ENCODE results near the gene SMYD2. TPM values are rescaled to one million over a fixed set of nuclear protein-coding genes. Genes with fewer than 3 reads are reported as not detected.
A peak's percentile ranks its signal among the peaks of the same experiment; 100 is the strongest.

SMYD2 gene
- total RNA-seq, 1 donor from 2014 or later = 63.2 TPM

- H3K36me3 ChIP-seq (ENCODE audit: control insufficient read depth in 3 of 3, insufficient read depth in 3 of 3, low read length in 3 of 3) = peaks cover 0 to 5% (median 0%) of the 10 kb centered on the region in 3 donors
- H3K9ac ChIP-seq (ENCODE audit: low read depth in 1 of 3, low read length in 3 of 3) = no peak overlapping the region
- H3K4me1 ChIP-seq (ENCODE audit: control insufficient read depth in 3 of 3, insufficient read depth in 3 of 3, low read length in 3 of 3) = peaks cover 7 to 11% (median 7%) of the 10 kb centered on the region in 3 donors
- H3K9me3 ChIP-seq (ENCODE audit: control insufficient read depth in 3 of 3, low read length in 3 of 3) = no peaks in the 10 kb centered on the region
- no peak overlapping the region for H3K4me3 ChIP-seq (ENCODE audit: low read length in 3 of 3)
- H3K27ac ChIP-seq (ENCODE audit: low read depth, low read length) = no peak overlapping the region
- no peaks in the 10 kb centered on the region for H3K27me3 ChIP-seq (ENCODE audit: control insufficient read depth in 3 of 3, insufficient read depth in 3 of 3, low read length in 3 of 3)
These were observed 56.6 kb downstream of the SMYD2 start for GRCh38 chr1:214337511-214337910.

DNA sequence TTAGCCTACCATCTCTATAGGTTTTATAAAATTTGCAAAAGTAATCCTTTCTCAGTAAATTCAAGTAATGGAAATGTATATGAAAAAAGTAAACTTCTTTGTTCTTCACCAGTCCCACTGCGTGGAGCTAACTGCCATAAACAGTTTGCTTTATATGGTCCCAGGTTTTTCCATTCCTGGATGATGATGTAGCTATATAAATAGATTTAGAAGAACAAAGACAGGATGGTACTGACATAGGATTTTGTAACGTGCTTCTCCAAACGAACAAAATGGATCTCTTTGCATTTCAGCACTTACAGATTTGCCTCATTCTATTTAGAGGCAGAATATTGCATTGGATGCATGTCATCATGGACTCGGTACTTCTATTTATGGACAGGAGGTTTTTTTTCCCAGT lies 57.3 kb downstream of the SMYD2 start:
- Histone ChIP-seq H3K9me3 (ENCODE audit: control insufficient read depth in 3 of 3, low read length in 3 of 3) (no peaks in the 10 kb centered on the region), H3K27me3 (ENCODE audit: control insufficient read depth in 3 of 3, insufficient read depth in 3 of 3, low read length in 3 of 3) (no peaks in the 10 kb centered on the region), H3K36me3 (ENCODE audit: control insufficient read depth in 3 of 3, insufficient read depth in 3 of 3, low read length in 3 of 3) (peaks cover 0 to 5% (median 0%) of the 10 kb centered on the region in 3 donors), H3K4me1 (ENCODE audit: control insufficient read depth in 3 of 3, insufficient read depth in 3 of 3, low read length in 3 of 3) (peaks cover 7 to 9% (median 7%) of the 10 kb centered on the region in 3 donors), H3K27ac (ENCODE audit: low read depth, low read length) (no peak overlapping the region), H3K4me3 (ENCODE audit: low read length in 3 of 3) (peak overlapping the region in 1 of 3 donors; percentile 24), H3K9ac (ENCODE audit: low read depth in 1 of 3, low read length in 3 of 3) (peak overlapping the region in 1 of 3 donors; percentile 44)

DNA sequence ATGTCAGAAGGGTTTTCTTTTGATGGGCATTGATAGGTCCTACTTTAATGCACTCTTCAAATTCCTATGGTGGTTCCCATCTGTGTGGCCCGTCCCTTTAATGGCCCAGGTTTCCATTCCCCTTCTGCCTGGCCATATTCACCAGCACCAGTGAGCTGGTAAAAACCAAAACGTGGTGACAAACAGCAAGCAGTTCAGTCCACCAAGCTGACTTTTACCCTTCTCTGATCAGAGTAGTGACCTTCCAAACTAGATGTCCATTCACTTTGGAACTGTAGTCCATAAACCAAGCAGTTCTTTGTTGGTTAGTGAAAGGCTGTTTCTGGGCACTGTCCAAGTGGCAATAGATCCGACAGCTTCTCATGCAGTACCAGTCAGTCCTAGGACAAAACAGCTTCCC lies 60.5 kb downstream of the SMYD2 start:
- H3K27me3 ChIP-seq (ENCODE audit: control insufficient read depth in 3 of 3, insufficient read depth in 3 of 3, low read length in 3 of 3) = no peaks in the 10 kb centered on the region
- H3K9ac ChIP-seq (ENCODE audit: low read depth in 1 of 3, low read length in 3 of 3) = no peak overlapping the region
- no peak overlapping the region for H3K4me3 ChIP-seq (ENCODE audit: low read length in 3 of 3)
- H3K27ac ChIP-seq (ENCODE audit: low read depth, low read length) = no peak overlapping the region
- peaks cover 0 to 9% (median 2%) of the 10 kb centered on the region in 3 donors for H3K36me3 ChIP-seq (ENCODE audit: control insufficient read depth in 3 of 3, insufficient read depth in 3 of 3, low read length in 3 of 3)
- H3K9me3 ChIP-seq (ENCODE audit: control insufficient read depth in 3 of 3, low read length in 3 of 3) = peaks cover 0 to 4% (median 0%) of the 10 kb centered on the region in 3 donors
- peaks cover 7 to 9% (median 7%) of the 10 kb centered on the region in 3 donors for H3K4me1 ChIP-seq (ENCODE audit: control insufficient read depth in 3 of 3, insufficient read depth in 3 of 3, low read length in 3 of 3)

GRCh38 chr1:214341932-214342331 lies 61.0 kb downstream of the SMYD2 start:
- no peaks in the 10 kb centered on the region for H3K27me3 ChIP-seq (ENCODE audit: control insufficient read depth in 3 of 3, insufficient read depth in 3 of 3, low read length in 3 of 3)

GRCh38 chr1:214342525-214342924 lies 61.6 kb downstream of the SMYD2 start:
- H3K9me3 ChIP-seq (ENCODE audit: control insufficient read depth in 3 of 3, low read length in 3 of 3) = peaks cover 0 to 4% (median 0%) of the 10 kb centered on the region in 3 donors
- H3K36me3 ChIP-seq (ENCODE audit: control insufficient read depth in 3 of 3, insufficient read depth in 3 of 3, low read length in 3 of 3) = peaks cover 0 to 9% (median 2%) of the 10 kb centered on the region in 3 donors
- no peak overlapping the region for H3K4me3 ChIP-seq (ENCODE audit: low read length in 3 of 3)
- H3K27me3 ChIP-seq (ENCODE audit: control insufficient read depth in 3 of 3, insufficient read depth in 3 of 3, low read length in 3 of 3) = no peaks in the 10 kb centered on the region
- H3K9ac ChIP-seq (ENCODE audit: low read depth in 1 of 3, low read length in 3 of 3) = no peak overlapping the region
- no peak overlapping the region for H3K27ac ChIP-seq (ENCODE audit: low read depth, low read length)
- H3K4me1 ChIP-seq (ENCODE audit: control insufficient read depth in 3 of 3, insufficient read depth in 3 of 3, low read length in 3 of 3) = peaks cover 4 to 8% (median 5%) of the 10 kb centered on the region in 3 donors

More at GRCh38 chr1:214341932-214342331, 61.0 kb downstream of the SMYD2 start:
- Histone ChIP-seq H3K9ac (ENCODE audit: low read depth in 1 of 3, low read length in 3 of 3) (no peak overlapping the region), H3K9me3 (ENCODE audit: control insufficient read depth in 3 of 3, low read length in 3 of 3) (peaks cover 0 to 4% (median 0%) of the 10 kb centered on the region in 3 donors), H3K36me3 (ENCODE audit: control insufficient read depth in 3 of 3, insufficient read depth in 3 of 3, low read length in 3 of 3) (peaks cover 0 to 9% (median 2%) of the 10 kb centered on the region in 3 donors), H3K27ac (ENCODE audit: low read depth, low read length) (no peak overlapping the region), H3K4me3 (ENCODE audit: low read length in 3 of 3) (no peak overlapping the region), H3K4me1 (ENCODE audit: control insufficient read depth in 3 of 3, insufficient read depth in 3 of 3, low read length in 3 of 3) (peaks cover 7 to 9% (median 7%) of the 10 kb centered on the region in 3 donors)

DNA sequence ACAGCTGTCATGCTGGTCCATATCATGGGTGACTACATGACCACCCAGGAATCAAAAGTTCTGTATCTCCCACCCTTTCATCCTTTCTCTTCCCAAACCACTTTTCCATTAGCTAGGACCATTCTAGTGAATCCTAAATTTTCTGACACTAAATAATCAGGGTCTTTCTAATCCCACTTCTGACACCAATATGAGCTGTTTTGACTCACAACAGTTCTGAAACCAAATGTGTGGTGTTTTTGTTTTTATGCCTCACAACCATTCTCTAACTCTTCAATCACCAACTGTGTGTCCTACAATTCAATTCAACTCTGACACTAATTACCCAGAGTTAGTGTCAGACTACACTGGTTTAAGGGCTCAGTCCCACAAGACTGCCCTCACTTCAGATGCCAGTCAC lies 63.9 kb downstream of the SMYD2 start:
- H3K9me3 ChIP-seq (ENCODE audit: control insufficient read depth in 3 of 3, low read length in 3 of 3) = peaks cover 0 to 4% (median 0%) of the 10 kb centered on the region in 3 donors
- peaks cover 0 to 2% (median 0%) of the 10 kb centered on the region in 3 donors for H3K4me1 ChIP-seq (ENCODE audit: control insufficient read depth in 3 of 3, insufficient read depth in 3 of 3, low read length in 3 of 3)
- H3K36me3 ChIP-seq (ENCODE audit: control insufficient read depth in 3 of 3, insufficient read depth in 3 of 3, low read length in 3 of 3) = peaks cover 4 to 14% (median 5%) of the 10 kb centered on the region in 3 donors
- H3K9ac ChIP-seq (ENCODE audit: low read depth in 1 of 3, low read length in 3 of 3) = no peak overlapping the region
- H3K27ac ChIP-seq (ENCODE audit: low read depth, low read length) = no peak overlapping the region
- no peaks in the 10 kb centered on the region for H3K27me3 ChIP-seq (ENCODE audit: control insufficient read depth in 3 of 3, insufficient read depth in 3 of 3, low read length in 3 of 3)
- H3K4me3 ChIP-seq (ENCODE audit: low read length in 3 of 3) = no peak overlapping the region

- peaks cover 2 to 9% (median 8%) of the 10 kb centered on the region in 3 donors for H3K4me1 ChIP-seq (ENCODE audit: control insufficient read depth in 3 of 3, insufficient read depth in 3 of 3, low read length in 3 of 3)
- no peaks in the 10 kb centered on the region for H3K27me3 ChIP-seq (ENCODE audit: control insufficient read depth in 3 of 3, insufficient read depth in 3 of 3, low read length in 3 of 3)
- H3K27ac ChIP-seq (ENCODE audit: low read depth, low read length) = no peak overlapping the region
- peaks cover 4 to 14% (median 7%) of the 10 kb centered on the region in 3 donors for H3K36me3 ChIP-seq (ENCODE audit: control insufficient read depth in 3 of 3, insufficient read depth in 3 of 3, low read length in 3 of 3)
- no peak overlapping the region for H3K9ac ChIP-seq (ENCODE audit: low read depth in 1 of 3, low read length in 3 of 3)
- H3K4me3 ChIP-seq (ENCODE audit: low read length in 3 of 3) = no peak overlapping the region
- H3K9me3 ChIP-seq (ENCODE audit: control insufficient read depth in 3 of 3, low read length in 3 of 3) = peaks cover 0 to 4% (median 0%) of the 10 kb centered on the region in 3 donors
These were observed 68.0 kb downstream of the SMYD2 start for GRCh38 chr1:214349008-214349407.

GRCh38 chr1:214349781-214350180 lies 68.8 kb downstream of the SMYD2 start:
- H3K4me3 ChIP-seq (ENCODE audit: low read length in 3 of 3) = no peak overlapping the region

GRCh38 chr1:214351551-214352277 lies 70.8 kb downstream of the SMYD2 start:
- H3K36me3 ChIP-seq (ENCODE audit: control insufficient read depth in 3 of 3, insufficient read depth in 3 of 3, low read length in 3 of 3) = peaks cover 8 to 18% (median 14%) of the 10 kb centered on the region in 3 donors
- no peak overlapping the region for H3K27ac ChIP-seq (ENCODE audit: low read depth, low read length)
- no peaks in the 10 kb centered on the region for H3K9me3 ChIP-seq (ENCODE audit: control insufficient read depth in 3 of 3, low read length in 3 of 3)
- H3K4me3 ChIP-seq (ENCODE audit: low read length in 3 of 3) = no peak overlapping the region
- no peak overlapping the region for H3K9ac ChIP-seq (ENCODE audit: low read depth in 1 of 3, low read length in 3 of 3)
- no peaks in the 10 kb centered on the region for H3K27me3 ChIP-seq (ENCODE audit: control insufficient read depth in 3 of 3, insufficient read depth in 3 of 3, low read length in 3 of 3)
- H3K4me1 ChIP-seq (ENCODE audit: control insufficient read depth in 3 of 3, insufficient read depth in 3 of 3, low read length in 3 of 3) = peaks cover 2 to 9% (median 8%) of the 10 kb centered on the region in 3 donors

More at GRCh38 chr1:214349781-214350180, 68.8 kb downstream of the SMYD2 start:
- no peaks in the 10 kb centered on the region for H3K27me3 ChIP-seq (ENCODE audit: control insufficient read depth in 3 of 3, insufficient read depth in 3 of 3, low read length in 3 of 3)
- peaks cover 4 to 10% (median 9%) of the 10 kb centered on the region in 3 donors for H3K36me3 ChIP-seq (ENCODE audit: control insufficient read depth in 3 of 3, insufficient read depth in 3 of 3, low read length in 3 of 3)
- peaks cover 0 to 4% (median 0%) of the 10 kb centered on the region in 3 donors for H3K9me3 ChIP-seq (ENCODE audit: control insufficient read depth in 3 of 3, low read length in 3 of 3)
- peaks cover 2 to 9% (median 8%) of the 10 kb centered on the region in 3 donors for H3K4me1 ChIP-seq (ENCODE audit: control insufficient read depth in 3 of 3, insufficient read depth in 3 of 3, low read length in 3 of 3)
- no peak overlapping the region for H3K9ac ChIP-seq (ENCODE audit: low read depth in 1 of 3, low read length in 3 of 3)
- no peak overlapping the region for H3K27ac ChIP-seq (ENCODE audit: low read depth, low read length)

DNA sequence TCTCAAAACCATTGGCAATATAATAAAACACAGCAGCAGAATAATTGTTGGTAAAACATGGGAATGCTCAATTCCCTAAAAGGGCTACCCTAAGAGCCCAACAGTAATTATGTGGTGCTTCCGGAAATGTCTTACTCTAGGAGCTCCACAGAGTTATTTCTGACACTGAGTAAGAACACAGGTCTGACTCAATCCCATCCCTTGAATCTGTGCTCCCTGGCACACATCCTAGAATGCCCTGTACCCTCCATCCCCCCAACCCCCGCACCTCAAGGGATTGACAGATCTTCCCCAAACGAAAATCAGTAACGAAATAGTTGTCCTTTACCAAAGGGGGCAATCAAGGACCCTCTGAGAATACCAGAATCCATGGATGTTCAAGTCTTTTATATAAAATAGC lies 71.9 kb downstream of the SMYD2 start:
- Histone ChIP-seq H3K9me3 (ENCODE audit: control insufficient read depth in 3 of 3, low read length in 3 of 3) (no peaks in the 10 kb centered on the region), H3K4me1 (ENCODE audit: control insufficient read depth in 3 of 3, insufficient read depth in 3 of 3, low read length in 3 of 3) (peaks cover 2 to 9% (median 8%) of the 10 kb centered on the region in 3 donors), H3K4me3 (ENCODE audit: low read length in 3 of 3) (no peak overlapping the region), H3K27ac (ENCODE audit: low read depth, low read length) (no peak overlapping the region), H3K27me3 (ENCODE audit: control insufficient read depth in 3 of 3, insufficient read depth in 3 of 3, low read length in 3 of 3) (no peaks in the 10 kb centered on the region), H3K36me3 (ENCODE audit: control insufficient read depth in 3 of 3, insufficient read depth in 3 of 3, low read length in 3 of 3) (peaks cover 13 to 29% (median 23%) of the 10 kb centered on the region in 3 donors), H3K9ac (ENCODE audit: low read depth in 1 of 3, low read length in 3 of 3) (no peak overlapping the region)

Data from skeletal muscle tissue (tissue), 4 donors.